Calu3 (cell line): Measurements from ENCODE around the gene ADSS1. TPM values are rescaled to one million over a fixed set of nuclear protein-coding genes. Genes with fewer than 3 reads are reported as not detected.

Source experiments
- BruUV-seq: library from RNA; stranded (reverse); fragments of 400-500 nt; replicated peaks from 2 replicates; lab custom pipeline; 2021; lab: Mats Ljungman, UMichigan
- CTCF ChIA-PET: fragments of 300-600 bp; sonication (Branson Sonifier 250); formaldehyde crosslinking; loops from one replicate; lab custom pipeline; 2022; ENCODE audit warnings: antibody characterized with exemption; lab: Charles Lee
- DNase-seq: peaks from one replicate; pipeline ENCODE4 v3.0.0; 2022
- H3K27ac Mint-ChIP-seq: one replicate; pipeline ENCODE4 v1.8.0; 2022; ENCODE audit warnings: mixed read lengths; ENCODE audit not compliant: unreplicated experiment
- H3K27me3 Mint-ChIP-seq: one replicate; pipeline ENCODE4 v1.8.0; 2022; ENCODE audit warnings: mixed read lengths; ENCODE audit not compliant: unreplicated experiment
- H3K36me3 Mint-ChIP-seq: one replicate; pipeline ENCODE4 v1.8.0; 2022; ENCODE audit warnings: mild to moderate bottlenecking, moderate library complexity, mixed read lengths; ENCODE audit not compliant: insufficient read depth, unreplicated experiment
- H3K4me1 Mint-ChIP-seq: one replicate; pipeline ENCODE4 v1.8.0; 2022; ENCODE audit warnings: mild to moderate bottlenecking, low read depth, mixed read lengths; ENCODE audit not compliant: unreplicated experiment
- H3K4me3 Mint-ChIP-seq: one replicate; pipeline ENCODE4 v1.8.0; 2022; ENCODE audit warnings: mild to moderate bottlenecking, low read depth, moderate library complexity, mixed read lengths; ENCODE audit not compliant: unreplicated experiment
- H3K9me3 Mint-ChIP-seq: one replicate; pipeline ENCODE4 v1.8.0; 2022; ENCODE audit warnings: low read depth, mixed read lengths; ENCODE audit not compliant: unreplicated experiment
- intact Hi-C: fragments of 100-400 bp; cut with micrococcal nuclease; formaldehyde crosslinking; loops from one replicate; pipeline ENCODE4 v1.10.0; 2022; ENCODE audit not compliant: unreplicated experiment
- total RNA-seq: library from RNA; stranded (reverse); gene quantifications from 2 replicates; pipeline ENCODE4 v1.2.3, GENCODE V29; 2022
- TF ChIP-seq, protein P1 (sequence below): fragments of 200-600 bp; IDR thresholded peaks from one replicate; pipeline ENCODE4 v1.8.0; 2022; ENCODE audit warnings: antibody characterized with exemption; ENCODE audit not compliant: unreplicated experiment

The ADSS1 gene
- total RNA-seq, 1 experiment from 2014 or later: 8.6 TPM

GRCh38 chr14:104785708-104786080 lies 61.7 kb downstream of the ADSS1 start:
- H3K4me3 Mint-ChIP-seq: no peak overlapping the region
- H3K9me3 Mint-ChIP-seq: no peaks in the 10 kb centered on the region
- no peaks in the 10 kb centered on the region for H3K4me1 Mint-ChIP-seq
- BruUV-seq: no TSS peak
- peaks cover 10% of the 10 kb centered on the region for H3K36me3 Mint-ChIP-seq
- intact Hi-C loops: no loop called here
- H3K27me3 Mint-ChIP-seq: no peaks in the 10 kb centered on the region
- CTCF ChIA-PET: no interaction called here
- TF ChIP-seq, protein P1, sequence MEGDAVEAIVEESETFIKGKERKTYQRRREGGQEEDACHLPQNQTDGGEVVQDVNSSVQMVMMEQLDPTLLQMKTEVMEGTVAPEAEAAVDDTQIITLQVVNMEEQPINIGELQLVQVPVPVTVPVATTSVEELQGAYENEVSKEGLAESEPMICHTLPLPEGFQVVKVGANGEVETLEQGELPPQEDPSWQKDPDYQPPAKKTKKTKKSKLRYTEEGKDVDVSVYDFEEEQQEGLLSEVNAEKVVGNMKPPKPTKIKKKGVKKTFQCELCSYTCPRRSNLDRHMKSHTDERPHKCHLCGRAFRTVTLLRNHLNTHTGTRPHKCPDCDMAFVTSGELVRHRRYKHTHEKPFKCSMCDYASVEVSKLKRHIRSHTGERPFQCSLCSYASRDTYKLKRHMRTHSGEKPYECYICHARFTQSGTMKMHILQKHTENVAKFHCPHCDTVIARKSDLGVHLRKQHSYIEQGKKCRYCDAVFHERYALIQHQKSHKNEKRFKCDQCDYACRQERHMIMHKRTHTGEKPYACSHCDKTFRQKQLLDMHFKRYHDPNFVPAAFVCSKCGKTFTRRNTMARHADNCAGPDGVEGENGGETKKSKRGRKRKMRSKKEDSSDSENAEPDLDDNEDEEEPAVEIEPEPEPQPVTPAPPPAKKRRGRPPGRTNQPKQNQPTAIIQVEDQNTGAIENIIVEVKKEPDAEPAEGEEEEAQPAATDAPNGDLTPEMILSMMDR: no peak
- DNase-seq: no peak
- H3K27ac Mint-ChIP-seq: no peak overlapping the region

DNA sequence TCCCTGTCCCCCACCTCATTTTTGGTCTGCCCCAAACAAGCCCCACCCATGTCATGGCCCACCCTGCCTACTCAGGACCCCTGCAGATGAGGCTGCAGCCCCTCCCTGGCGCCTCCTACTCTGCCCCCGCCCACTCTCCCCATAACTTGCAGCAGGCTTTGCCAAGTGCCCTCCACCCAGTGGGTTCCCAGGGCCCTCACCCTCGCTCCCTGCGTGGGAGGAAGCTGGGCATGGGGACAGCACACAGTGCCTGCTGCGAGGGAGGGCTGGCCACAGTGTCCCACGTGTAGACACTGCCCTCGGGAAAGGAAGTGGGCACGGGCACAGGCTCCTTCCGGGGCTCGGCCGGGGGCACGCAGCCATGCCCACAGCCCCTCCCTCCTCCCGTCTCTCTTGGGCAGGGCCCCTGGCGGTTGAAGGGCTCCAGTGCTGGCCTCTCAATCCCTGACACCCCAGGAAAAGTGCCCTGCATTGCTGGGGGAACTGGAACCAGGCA lies 62.1 kb downstream of the ADSS1 start:
- no peak overlapping the region for H3K4me3 Mint-ChIP-seq
- no peaks in the 10 kb centered on the region for H3K4me1 Mint-ChIP-seq
- H3K9me3 Mint-ChIP-seq: no peaks in the 10 kb centered on the region
- H3K36me3 Mint-ChIP-seq: peaks cover 10% of the 10 kb centered on the region
- CTCF ChIA-PET: no interaction called here
- intact Hi-C loops: no loop called here
- no TSS peak for BruUV-seq
- H3K27ac Mint-ChIP-seq: no peak overlapping the region
- H3K27me3 Mint-ChIP-seq: no peaks in the 10 kb centered on the region
- TF ChIP-seq, protein P1: no peak
- no peak for DNase-seq

- H3K9me3 Mint-ChIP-seq: no peaks in the 10 kb centered on the region
- TF ChIP-seq, protein P1: no peak
- no peak overlapping the region for H3K27ac Mint-ChIP-seq
- H3K27me3 Mint-ChIP-seq: no peaks in the 10 kb centered on the region
- peaks cover 16% of the 10 kb centered on the region for H3K36me3 Mint-ChIP-seq
- intact Hi-C loops: no loop called here
- H3K4me3 Mint-ChIP-seq: no peak overlapping the region
- H3K4me1 Mint-ChIP-seq: no peaks in the 10 kb centered on the region
- BruUV-seq: no TSS peak
- no peak for DNase-seq
- CTCF ChIA-PET: no interaction called here
These were observed 63.0 kb downstream of the ADSS1 start for GRCh38 chr14:104786726-104787675.

DNA sequence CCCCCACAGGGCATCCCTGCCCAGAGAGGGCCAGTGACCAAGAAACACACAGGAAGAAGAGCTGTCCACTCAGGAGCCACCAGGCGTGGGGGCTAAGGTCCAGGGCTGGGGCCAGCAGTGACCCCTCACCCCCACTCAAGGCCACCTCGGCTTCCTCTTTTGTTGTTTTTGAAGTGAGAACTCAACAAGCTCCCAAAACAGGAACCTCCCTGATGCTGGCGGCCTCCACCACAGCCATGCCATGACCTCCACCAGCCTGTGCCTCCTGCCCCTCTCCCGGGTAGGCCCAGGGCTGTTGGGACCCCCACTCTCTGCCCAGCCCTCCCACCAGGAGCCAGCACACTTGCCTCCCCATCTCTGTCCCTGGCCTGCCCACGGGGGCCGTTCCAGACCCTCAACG lies 63.7 kb downstream of the ADSS1 start:
- H3K36me3 Mint-ChIP-seq: peaks cover 12% of the 10 kb centered on the region
- TF ChIP-seq, protein P1: no peak
- peaks cover 5% of the 10 kb centered on the region for H3K4me1 Mint-ChIP-seq
- H3K4me3 Mint-ChIP-seq: no peak overlapping the region
- CTCF ChIA-PET: no interaction called here
- DNase-seq: no peak
- H3K27ac Mint-ChIP-seq: no peak overlapping the region
- intact Hi-C loops: no loop called here
- no peaks in the 10 kb centered on the region for H3K9me3 Mint-ChIP-seq
- no TSS peak for BruUV-seq
- H3K27me3 Mint-ChIP-seq: no peaks in the 10 kb centered on the region
